Endothelial cell (in vitro differentiated cells): Measurements from ENCODE around the gene MBNL1. TPM values are rescaled to one million over a fixed set of nuclear protein-coding genes. Genes with fewer than 3 reads are reported as not detected.
"Not testable (repeated sequence)": the region's sequence is repeated elsewhere in the genome, so short reads cannot be mapped to it uniquely, and the experiment has no call there.

ENCODE experiments used
- DNase-seq: peaks from one replicate; pipeline ENCODE4 v3.0.0; 2021; ENCODE audit warnings: low spot score
- H3K27ac Mint-ChIP-seq: one replicate; pipeline ENCODE4 v1.8.0; 2021; ENCODE audit warnings: mixed read lengths, inconsistent platforms; ENCODE audit not compliant: unreplicated experiment
- H3K27me3 Mint-ChIP-seq: one replicate; pipeline ENCODE4 v1.8.0; 2021; ENCODE audit warnings: mild to moderate bottlenecking, moderate library complexity, mixed read lengths, inconsistent platforms; ENCODE audit not compliant: unreplicated experiment
- H3K36me3 Mint-ChIP-seq: one replicate; pipeline ENCODE4 v1.8.0; 2021; ENCODE audit warnings: mild to moderate bottlenecking, low read depth, mixed read lengths, inconsistent platforms; ENCODE audit not compliant: unreplicated experiment
- H3K4me1 Mint-ChIP-seq: one replicate; pipeline ENCODE4 v1.8.0; 2021; ENCODE audit warnings: mild to moderate bottlenecking, mixed read lengths, inconsistent platforms; ENCODE audit not compliant: unreplicated experiment
- H3K4me3 Mint-ChIP-seq: one replicate; pipeline ENCODE4 v1.8.0; 2021; ENCODE audit warnings: mild to moderate bottlenecking, mixed read lengths, inconsistent platforms; ENCODE audit not compliant: unreplicated experiment
- H3K9me3 Mint-ChIP-seq: one replicate; pipeline ENCODE4 v1.8.0; 2021; ENCODE audit warnings: mixed read lengths, inconsistent platforms; ENCODE audit not compliant: unreplicated experiment
- total RNA-seq: library from RNA; stranded (reverse); fragmentation: NEBNext Ultra II Directional; extraction: Animal tissue kit (Norgen Biotek cat#: 25700); gene quantifications from one replicate; pipeline ENCODE4 v1.2.1, GENCODE V29; 2021; ENCODE audit not compliant: unreplicated experiment
- TF ChIP-seq, protein P1 (sequence below): fragments of 200-600 bp; sonication (generic); IDR thresholded peaks from one replicate; pipeline ENCODE4 v1.5.0; 2021; ENCODE audit warnings: antibody characterized with exemption; ENCODE audit not compliant: unreplicated experiment

MBNL1 gene
- total RNA-seq, 1 donor from 2014 or later = 54.1 TPM

DNA sequence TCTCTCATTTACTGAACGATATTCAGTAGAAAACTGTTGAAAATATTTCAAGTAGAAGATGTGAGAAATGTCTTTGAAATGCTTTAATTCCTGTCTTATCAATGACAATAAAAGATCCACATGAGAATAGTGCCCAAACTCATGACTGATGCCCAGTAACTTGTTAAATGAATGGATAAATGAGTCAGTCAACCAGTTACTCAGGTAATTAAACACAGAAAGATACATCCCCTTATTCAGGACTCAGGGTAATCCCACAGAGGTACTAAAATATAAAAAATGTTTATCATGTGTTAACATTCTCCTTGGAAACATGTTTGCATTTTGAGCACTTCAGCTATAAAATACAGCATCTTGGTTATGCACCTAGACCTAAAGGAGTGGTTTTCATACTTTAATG lies 169.5 kb downstream of the MBNL1 start:
- DNase-seq = no peak
- Mint-ChIP-seq H3K27ac (no peak overlapping the region), H3K4me1 (peaks cover 27% of the 10 kb centered on the region), H3K36me3 (peaks cover 16% of the 10 kb centered on the region), H3K4me3 (no peak overlapping the region), H3K9me3 (peaks cover 5% of the 10 kb centered on the region), H3K27me3 (peaks cover 2% of the 10 kb centered on the region)
- TF ChIP-seq, protein P1, sequence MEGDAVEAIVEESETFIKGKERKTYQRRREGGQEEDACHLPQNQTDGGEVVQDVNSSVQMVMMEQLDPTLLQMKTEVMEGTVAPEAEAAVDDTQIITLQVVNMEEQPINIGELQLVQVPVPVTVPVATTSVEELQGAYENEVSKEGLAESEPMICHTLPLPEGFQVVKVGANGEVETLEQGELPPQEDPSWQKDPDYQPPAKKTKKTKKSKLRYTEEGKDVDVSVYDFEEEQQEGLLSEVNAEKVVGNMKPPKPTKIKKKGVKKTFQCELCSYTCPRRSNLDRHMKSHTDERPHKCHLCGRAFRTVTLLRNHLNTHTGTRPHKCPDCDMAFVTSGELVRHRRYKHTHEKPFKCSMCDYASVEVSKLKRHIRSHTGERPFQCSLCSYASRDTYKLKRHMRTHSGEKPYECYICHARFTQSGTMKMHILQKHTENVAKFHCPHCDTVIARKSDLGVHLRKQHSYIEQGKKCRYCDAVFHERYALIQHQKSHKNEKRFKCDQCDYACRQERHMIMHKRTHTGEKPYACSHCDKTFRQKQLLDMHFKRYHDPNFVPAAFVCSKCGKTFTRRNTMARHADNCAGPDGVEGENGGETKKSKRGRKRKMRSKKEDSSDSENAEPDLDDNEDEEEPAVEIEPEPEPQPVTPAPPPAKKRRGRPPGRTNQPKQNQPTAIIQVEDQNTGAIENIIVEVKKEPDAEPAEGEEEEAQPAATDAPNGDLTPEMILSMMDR = no peak

GRCh38 chr3:152438706-152439105 lies 170.0 kb downstream of the MBNL1 start:
- no peak overlapping the region for H3K27ac Mint-ChIP-seq
- H3K4me1 Mint-ChIP-seq = peaks cover 29% of the 10 kb centered on the region
- TF ChIP-seq, protein P1 = no peak
- no peak for DNase-seq
- H3K9me3 Mint-ChIP-seq = peaks cover 5% of the 10 kb centered on the region
- no peak overlapping the region for H3K4me3 Mint-ChIP-seq
- H3K36me3 Mint-ChIP-seq = peaks cover 16% of the 10 kb centered on the region
- H3K27me3 Mint-ChIP-seq = peaks cover 2% of the 10 kb centered on the region

DNA sequence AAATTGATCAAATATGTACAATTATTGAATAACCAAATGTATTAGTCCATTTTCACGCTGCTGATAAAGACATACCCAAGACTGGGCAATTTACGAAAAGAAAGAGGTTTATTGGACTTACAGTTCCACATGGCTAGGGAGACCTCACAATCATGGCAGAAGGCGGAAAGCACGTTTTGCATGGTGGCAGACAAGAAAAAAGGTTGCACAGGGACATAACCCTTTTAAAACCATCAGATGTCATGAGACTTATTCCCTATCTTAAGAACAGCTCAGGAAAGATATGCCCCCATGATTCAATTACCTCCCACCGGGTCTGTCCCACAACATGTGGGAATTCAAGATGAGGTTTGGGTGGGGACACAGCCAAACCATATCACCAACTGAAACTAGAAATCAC lies 171.5 kb downstream of the MBNL1 start:
- H3K4me3 Mint-ChIP-seq, H3K9me3 Mint-ChIP-seq, H3K36me3 Mint-ChIP-seq, H3K27ac Mint-ChIP-seq, DNase-seq, H3K27me3 Mint-ChIP-seq: not testable (repeated sequence)
- H3K4me1 Mint-ChIP-seq = peaks cover 29% of the 10 kb centered on the region

- Mint-ChIP-seq H3K36me3 (no peaks in the 10 kb centered on the region), H3K4me3 (no peak overlapping the region), H3K9me3 (no peaks in the 10 kb centered on the region), H3K27me3 (no peaks in the 10 kb centered on the region), H3K4me1 (peaks cover 10% of the 10 kb centered on the region), H3K27ac (no peak overlapping the region)
- DNase-seq = no peak
- TF ChIP-seq, protein P1 = no peak
These were observed 174.7 kb downstream of the MBNL1 start for GRCh38 chr3:152443212-152444023.

- TF ChIP-seq, protein P1 = peak; percentile 72
- no peak for DNase-seq
- Mint-ChIP-seq H3K4me3 (no peak overlapping the region), H3K36me3 (no peaks in the 10 kb centered on the region), H3K27me3 (no peaks in the 10 kb centered on the region), H3K9me3 (no peaks in the 10 kb centered on the region), H3K4me1 (peaks cover 6% of the 10 kb centered on the region), H3K27ac (no peak overlapping the region)
These were observed 175.4 kb downstream of the MBNL1 start for GRCh38 chr3:152444029-152444641.
